Activated T-cell treated with anti-CD3 and anti-CD28 coated beads for 48 hours (primary cell): ENCODE data around the gene HIPK4.

ENCODE experiments used
- DNase-seq: peaks from one replicate; pipeline ENCODE4 v3.0.0-alpha.2; 2020; ENCODE audit warnings: low read depth

Gene HIPK4

DNA sequence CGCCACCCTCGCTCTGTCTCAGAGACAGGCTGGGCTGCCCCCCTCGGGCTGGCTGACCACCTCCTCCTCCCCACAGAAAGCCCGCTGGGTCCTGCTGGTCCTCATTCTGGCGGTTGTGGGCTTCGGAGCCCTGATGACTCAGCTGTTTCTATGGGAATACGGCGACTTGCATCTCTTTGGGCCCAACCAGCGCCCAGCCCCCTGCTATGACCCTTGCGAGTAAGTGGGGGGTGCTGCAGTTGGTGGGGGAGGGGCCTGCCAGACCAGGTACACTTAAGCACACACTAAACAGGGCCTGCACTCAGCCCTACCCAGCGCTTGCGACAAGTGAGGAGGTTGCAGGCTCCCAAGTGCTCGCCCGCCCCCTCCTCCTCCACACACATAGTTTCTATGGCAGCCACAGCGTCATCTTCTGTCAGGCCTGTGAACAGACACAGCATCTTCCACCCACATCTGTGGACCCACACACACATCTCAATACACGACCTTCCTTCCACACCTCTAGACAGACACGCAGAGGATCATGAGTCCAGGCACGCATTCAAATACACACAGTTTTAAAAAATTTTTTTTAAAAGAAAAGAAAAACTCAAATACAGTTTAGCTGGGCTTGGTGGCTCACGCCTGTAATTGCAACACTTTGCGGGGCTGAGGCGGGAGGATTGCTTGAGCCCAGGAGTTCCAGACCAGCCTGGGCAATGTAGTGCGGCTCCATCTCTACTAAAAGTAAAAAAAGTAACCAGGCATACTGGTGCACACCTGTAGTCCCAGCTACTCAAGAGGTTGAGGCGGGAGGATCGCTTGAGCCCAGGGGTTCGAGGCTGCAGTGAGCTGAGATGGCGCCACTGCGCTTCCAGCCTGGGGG, 23.1 kb downstream of the HIPK4 start:
- DNase-seq, result no peak

DNA sequence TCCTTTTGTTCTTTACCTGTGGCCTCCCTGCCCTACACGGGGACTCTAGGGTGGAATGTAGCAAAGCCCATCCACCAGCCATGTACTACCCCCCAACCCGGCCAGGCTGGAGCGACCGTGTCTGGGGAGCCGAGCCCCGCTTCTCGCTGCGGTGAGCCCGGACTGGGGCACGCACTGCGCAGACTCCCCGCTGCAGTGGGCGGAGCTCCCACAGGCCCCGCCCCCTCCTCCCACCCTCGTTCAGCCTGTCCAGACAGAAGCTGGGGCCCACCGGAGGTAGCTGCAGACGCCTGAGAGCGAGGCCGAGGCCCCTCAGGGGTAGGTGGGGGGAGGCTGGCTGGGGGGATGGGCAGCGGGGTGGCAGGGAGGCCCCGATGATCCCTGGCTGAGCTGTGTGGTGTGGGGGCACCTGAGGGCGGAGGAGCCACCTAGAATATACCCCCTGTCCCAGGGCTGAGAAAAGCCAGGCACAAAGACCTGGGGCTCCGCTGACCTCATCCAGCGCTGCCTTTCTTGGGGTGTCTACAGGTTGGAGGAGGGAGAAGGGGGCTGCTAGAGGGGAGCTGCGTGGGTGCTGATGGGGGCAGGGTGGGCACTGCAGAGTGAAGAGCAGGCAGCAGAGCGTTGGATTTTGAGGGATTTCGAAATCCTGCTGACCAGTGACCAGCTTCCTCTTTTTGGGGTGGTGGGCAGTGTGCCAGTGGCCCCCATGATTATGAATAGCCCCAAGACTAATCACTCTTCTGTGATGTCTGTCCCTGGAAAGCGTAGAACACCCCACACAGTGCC, 24.2 kb downstream of the HIPK4 start:
- DNase-seq, result peak; percentile 66

DNA sequence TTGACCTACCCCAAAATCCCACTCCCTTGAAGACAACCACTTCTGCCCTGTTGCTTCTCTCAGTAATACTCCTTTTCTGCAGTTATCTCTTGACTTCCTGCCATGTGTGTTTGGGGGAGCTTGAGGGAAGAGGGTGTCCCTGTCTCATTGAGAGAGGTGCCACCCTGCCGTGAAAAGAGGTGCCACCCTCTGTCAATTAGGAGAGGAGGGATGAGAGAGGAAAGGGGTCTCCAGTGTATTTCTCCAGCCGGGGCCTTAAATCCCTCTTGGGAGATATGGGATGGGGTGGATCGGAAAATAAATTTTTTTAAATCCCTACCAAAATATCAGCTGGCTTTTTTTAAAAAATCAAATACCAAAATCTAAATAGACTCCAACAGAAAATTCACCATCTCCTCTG, 25.0 kb downstream of the HIPK4 start:
- DNase-seq, result no peak

DNA sequence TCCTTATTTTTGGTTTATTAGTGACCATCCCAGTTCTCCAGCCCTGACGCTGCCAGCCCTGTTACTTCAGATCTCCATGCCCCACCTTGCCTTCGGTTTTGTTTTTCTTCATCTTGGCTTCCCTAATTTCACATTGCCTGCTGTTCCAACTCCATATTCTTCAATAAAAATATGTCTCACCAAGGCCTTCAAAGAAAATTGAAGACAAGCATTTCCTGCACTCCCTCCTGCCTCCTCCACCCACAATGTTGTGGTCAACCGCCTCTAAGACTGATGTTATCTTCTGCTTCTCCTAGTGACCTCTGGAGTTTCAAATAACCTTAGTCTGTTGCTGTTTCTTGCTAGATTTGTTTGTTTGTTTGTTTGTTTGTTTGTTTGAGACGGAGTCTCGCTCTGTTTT, 26.9 kb downstream of the HIPK4 start:
- DNase-seq, result no peak

DNA sequence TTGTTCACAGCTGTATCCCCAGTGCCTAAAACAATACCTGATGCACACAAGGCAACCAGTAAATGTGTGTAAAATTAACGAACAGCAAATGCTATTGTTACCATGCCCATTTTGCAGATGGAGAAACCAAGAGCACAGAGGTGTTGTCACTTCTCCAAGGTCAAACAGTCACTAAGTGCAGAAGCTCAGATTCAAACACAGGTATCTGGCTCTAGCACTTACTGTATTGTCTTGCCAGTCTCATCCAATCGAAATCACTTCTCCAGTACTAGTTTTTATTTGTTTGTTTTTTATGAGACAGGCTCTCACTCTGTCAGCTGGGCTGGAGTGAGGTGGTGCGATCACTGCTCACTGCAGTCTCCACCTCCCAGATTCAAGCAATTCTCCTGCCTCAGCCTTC, 27.8 kb downstream of the HIPK4 start:
- DNase-seq, result no peak

DNA sequence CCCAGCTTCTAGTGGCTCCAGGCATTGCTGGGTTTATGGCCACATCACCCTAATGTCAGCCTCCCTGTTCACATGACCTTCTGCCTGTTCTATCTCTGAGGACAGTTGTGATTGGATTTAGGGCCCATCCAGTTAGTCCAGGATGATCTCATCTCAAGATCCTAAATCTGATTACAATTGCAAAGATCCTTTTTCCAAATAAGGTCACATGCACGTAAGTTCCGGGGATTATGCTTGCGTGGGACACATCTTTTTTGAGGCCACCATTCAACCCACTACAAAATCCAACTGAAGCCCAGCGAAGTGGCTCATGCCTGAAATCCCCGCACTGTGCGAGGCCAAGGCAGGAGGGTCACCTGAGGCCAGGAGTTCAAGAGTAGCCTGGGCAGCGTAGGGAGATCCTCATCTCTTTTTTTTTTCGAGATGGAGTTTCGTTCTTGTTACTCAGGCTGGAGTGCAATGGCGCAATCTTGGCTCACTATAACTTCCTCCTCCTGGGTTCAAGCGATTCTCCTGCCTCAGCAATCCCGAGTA, 29.2 kb downstream of the HIPK4 start:
- no peak for DNase-seq

DNA sequence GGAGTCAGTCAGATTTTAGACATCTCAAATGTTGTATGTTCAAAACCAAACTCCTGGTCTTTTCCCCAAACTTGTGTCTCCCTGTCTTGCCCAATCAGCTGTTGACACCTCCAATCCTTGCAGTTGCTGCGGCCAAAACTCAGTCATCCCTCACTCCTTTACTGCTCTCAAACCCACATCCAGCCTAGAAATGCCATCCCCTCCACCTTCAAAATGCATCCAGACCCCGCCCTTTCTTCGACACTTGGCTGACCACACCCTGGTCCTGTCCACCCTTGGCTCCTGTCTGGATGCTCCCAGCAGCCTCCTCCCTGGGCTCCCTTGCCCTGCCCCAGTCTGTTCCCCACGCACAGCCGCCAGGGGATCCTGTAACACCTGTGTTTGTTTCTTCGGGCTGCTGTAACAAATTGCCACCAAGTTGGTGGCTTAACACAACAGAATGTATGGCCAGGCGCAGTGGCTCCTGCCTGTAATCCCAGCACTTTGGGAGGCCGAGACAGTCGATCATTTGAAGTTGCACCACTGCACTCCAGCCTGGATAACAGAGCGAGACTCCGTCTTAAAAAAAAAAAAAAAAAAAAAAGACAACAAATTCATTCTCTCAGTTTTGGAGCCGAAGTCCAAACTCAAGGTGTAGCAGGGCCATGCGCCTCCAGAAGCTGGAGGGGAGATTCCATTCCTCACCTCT, 29.8 kb downstream of the HIPK4 start:
- DNase-seq, result no peak

DNA sequence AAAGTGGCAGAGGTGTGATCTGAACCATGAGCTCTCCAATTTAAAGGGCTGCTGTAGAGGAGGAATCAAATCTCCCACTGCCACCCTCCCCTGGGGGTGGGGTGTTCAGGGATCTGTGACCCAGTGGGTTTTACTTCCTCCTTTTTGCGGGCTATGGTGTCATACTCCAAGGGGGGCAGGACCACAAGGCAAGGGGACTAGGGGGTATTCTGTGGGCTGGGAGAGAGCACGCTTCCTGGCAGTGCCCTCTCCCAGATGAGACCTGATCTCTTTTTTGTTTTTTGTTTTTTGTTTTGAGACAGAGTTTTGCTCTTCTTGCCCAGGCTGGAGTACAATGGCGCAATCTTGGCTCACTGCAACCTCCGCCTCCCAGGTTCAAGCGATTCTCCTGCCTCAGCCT, 31.2 kb downstream of the HIPK4 start:
- DNase-seq, result no peak

DNA sequence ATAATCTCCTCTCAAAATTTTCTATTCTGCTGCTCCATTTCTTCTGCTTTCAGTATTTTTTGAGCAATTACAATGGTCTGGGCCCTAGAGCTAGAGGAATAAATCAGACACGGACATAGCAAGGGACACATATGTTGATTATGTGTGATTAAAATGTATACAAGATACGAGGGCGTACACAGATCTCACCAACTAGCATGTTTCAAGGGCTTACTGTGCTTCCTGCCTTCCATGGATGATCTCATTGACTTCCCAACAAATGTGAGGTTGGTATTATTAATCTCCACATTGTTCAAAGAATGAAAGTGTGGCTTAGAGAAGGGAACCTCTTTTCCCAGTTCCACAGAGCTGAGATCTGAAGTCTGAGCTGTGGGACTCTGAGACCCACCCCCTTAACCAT, 32.3 kb downstream of the HIPK4 start:
- no peak for DNase-seq

DNA sequence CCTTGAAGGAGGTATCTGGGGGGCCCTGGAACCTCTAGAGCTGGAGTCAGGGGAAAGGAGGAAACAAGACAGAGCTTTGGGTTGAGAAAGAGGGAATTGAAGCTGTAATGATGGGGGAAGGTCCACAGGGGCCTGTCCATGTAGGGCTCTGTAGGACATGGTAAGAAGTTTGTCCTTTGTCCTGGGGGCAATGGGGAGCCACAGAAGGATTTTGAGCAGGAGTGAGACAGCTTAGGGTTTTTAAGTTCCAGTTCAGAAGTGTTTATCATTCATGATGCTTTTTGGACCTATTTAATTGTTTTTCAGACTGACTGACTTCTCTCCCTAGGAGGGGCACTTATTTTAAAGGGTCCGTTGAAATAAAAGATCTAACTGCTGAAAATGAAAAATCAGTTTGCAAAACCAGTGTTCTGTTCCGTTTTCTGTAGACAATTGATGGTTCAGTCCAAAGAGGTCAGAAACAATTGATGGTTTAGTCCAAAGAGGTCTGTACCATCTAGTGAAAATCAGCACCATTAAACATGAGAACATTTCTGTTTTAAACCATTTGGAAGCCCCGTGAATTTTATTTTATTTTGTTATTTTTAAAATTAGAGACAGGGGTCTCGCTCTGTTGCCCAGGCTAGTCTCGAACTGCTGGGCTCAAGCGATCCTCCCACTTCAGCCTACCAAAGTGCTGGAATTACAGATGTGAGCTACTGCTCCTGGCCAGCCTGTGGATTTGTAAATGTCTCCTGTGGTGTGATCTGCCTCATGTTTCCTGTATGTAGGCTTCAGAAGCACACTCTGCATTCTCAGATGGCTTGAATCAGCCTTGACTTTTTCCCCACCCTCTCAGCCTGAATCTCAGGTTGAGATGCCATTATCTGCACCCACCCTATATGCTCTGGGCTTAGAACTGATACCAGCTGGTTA, 33.0 kb downstream of the HIPK4 start:
- no peak for DNase-seq

DNA sequence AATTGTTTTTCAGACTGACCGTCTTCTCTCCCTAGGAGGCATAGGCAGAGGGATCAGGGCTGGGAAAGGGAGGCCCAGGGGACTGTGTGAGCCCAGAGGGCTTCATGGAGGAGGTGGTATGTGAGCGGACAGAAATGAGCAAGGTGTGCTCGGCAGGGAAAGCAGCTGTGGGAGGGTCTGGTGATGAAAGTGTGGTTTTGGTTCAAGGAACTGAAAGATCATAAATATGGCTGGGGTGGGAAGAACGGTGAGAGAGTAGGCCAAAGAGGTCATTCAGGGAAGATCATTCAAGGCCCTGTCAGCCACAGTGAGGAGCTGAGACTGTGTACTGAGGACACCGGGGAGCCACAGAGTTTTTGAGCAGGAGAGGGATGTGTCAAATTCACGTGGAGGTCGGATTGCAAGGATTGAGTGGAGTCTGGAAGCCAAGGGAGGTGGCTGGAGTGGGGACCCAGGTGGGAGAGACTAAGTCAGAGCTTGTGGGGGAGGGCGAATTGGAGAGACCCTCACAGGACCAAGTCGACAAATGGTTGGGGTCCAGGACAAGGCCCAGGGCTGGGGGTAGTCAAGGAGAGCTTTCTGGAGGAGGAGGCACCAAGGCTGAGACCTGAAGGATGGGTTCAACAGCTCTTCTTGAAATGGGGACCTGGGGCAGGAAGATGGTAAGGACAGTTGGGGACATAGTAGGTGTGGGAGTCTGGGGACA, 33.9 kb downstream of the HIPK4 start:
- no peak for DNase-seq

DNA sequence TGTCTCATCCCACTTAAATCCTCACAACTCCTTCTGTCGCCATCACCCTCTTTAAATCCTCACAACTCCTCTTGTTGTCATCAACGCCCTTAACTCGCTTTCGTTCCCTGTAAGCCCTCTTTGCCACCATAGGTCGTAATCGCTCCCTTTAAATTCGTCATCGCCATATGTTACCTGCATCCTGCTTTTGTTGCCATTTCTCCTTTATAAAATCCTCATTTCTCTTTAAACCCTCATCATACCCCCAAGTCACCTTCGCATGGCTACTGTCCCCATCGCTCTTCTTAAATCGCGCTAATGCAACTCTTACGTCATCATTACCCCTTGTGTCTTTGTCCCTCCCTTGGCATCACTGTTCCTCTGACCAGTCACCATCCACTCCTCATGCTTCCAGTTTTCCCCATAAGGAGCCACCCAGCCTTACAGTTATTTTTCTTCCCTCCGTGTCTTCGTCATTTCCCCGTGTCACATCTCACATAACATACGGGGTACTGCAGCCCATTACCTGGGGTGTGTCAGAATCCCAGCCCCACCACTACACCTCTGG, 40.9 kb downstream of the HIPK4 start:
- DNase-seq, result no peak

DNA sequence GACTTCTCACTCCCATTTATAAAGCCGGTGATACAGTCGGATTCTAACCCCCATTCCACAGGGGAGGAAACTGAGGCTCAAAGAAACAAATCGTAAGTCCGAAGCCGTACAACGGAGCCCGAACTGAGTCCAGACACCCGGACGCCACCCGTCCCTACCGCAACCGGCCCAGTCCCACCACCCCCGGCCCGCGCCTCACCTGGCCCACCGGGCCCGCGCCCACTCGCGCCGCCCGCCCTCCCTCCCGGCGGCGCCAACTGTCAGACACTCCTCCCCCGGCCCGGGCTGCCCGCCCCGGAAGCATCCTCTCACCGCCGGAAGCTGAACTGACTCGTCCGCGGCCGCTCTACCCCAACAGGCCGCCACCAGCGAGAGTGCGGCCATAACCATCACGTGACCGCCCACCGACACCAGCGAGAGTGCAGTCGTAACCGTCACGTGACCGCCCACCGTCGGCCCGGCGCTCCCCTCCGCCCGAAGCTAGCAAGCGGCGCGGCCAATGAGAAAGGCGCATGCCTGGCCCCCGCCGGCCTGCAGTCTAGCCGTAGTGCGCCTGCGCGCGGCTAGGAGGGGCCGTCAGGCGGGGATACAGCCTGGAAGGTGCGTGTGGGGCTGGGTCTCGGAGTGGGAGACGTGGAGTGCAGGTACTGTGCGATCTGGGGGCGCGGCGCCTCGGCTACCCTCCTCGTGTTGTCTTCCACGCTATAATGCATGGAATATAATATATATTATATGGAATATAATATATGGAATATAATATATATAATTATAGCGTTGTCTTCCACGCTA, 41.7 kb downstream of the HIPK4 start, which contains the start of the genes C19orf47 and PLD3:
C19orf47 (minus strand) TSS at position 273 of the 789 bp plus-strand sequence. CDS start 6,540 bp downstream, outside the sequence.
PLD3 (plus strand) TSS at position 571 of the 789 bp plus-strand sequence. CDS start 17,789 bp downstream, outside the sequence.
- peak; percentile 99 for DNase-seq

DNA sequence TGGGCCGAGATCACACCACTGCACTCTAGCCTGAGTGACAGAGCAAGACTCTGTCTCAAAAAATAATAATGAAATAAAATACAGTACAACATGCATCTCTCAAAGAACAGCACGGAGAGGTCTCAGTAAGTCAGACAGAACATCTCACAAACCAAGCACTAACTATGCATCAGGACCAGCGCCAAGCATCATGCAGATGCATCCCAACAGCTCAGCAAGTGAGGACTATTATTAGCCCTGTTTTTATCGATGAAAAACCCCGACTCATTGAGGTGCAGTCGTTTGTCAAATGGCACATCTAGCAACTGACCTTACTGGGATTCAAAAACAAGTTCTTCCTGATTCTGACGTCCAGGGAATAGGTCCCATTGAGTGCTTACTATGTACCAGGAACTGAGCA, 45.6 kb downstream of the HIPK4 start:
- DNase-seq, result no peak

DNA sequence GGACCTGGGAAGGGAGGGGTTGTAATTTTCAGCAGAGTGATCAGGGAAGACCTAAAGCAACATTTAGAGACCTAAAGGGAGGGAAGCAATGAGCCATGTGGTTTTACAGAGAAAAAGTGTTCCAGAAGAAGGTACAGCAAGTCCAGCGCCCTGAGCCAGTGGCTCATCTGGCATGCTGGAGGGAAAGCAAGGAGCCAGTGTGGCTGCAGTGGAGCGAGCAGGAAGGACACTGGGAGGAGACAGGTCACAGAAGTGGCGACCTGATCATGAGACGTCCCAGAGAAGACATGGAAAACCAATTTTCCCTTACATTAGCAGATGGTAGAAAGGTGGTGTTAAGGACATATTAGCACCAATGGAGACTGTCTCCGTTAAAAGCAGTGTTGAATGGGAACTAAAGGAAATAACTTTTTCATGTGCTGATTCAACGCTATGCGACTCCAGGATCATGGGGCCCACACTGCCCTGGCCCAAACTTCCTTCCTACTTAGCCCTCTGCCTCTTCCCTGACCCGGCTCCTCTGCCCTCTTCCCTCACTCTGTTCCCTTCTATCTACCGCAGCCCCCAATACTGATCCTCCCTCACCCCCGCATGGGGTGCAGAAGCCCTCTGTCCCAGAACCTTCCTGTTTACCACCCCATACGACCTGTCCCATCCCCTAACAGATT, 47.2 kb downstream of the HIPK4 start:
- no peak for DNase-seq

DNA sequence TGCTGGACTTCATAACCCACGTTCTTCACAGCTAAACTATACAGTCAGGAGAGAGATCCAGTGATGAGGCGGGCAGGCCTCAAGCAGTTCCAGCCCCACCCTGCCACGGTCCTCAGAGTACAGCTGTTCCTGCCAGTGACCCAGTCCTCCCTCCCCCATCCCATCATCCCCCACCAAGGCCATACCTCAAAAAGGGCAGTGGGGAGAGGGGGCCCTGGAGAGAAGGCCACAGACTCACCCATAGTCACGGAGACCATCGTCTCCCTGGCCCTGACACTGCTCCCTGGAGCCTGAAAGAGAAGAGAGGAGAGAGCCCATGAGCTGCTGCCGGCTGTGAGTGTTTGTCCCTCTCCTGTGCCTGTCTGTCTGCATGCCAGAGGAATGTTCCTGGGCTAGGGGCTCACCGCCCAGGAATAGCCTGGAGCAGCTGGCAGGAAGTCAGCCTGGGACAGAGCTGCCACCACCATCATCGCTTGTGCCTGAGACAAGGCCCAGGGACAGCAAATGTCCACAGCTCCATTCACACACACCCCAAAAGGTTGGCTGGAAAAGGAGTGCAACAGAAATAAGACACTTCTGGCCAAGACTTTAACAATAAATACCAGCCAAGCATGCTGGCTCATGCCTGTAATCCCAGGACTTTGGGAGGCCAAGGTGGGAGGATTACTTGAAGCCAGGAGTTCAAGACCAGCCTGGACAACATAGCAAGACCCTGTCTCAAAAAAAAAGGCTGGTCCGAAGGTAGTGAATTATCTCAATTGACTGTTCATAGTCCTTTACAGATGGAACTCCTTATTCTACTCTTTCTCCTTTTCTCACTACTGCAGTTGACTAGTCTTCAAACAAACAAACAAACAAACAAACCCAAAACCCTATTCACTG, 48.1 kb downstream of the HIPK4 start:
- no peak for DNase-seq

DNA sequence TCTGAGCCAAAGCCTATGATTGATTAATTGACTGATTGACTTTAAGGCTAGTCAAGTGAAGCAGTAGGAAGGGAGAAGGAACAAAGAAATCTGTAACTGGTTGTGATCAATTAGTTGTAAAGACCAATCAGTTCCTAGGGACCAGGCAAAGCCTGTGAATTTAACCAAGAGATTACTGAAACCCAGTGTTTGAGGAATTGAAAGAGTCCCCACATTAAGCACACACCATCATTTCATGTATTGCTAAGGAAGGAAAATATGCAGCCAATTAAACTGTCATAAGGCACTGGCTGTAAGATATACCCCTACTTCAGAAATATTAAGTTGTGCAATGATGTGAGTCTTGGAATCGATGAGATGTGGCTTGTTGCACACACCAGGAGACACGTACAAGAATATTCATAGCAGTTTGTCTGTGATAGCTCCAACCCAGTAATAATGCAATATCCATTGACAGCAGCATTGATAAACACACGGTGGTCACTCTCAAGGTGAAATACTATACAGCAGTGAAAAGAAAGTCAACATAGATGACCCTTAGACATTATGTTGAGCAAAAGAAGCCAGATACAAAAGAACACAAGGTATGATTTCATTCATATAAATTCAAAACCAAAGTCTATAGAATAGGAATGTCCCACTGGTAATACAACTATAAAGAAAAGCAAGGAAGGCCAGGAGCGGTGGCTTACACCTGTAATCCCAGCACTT, 50.8 kb downstream of the HIPK4 start:
- DNase-seq, result no peak
